C4-2B (cell line): ENCODE measurements around the gene NODAL.

Experiments used
- ZFX ChIP-seq: fragments of 450-650 bp; IDR thresholded peaks from 2 replicates; pipeline ENCODE4 v1.6.1; 2017
- TF ChIP-seq, protein P1 (sequence below): fragments of 450-650 bp; conservative IDR thresholded peaks from 2 replicates; pipeline ENCODE4 v1.5.1; 2017; ENCODE audit warnings: mild to moderate bottlenecking

DNA sequence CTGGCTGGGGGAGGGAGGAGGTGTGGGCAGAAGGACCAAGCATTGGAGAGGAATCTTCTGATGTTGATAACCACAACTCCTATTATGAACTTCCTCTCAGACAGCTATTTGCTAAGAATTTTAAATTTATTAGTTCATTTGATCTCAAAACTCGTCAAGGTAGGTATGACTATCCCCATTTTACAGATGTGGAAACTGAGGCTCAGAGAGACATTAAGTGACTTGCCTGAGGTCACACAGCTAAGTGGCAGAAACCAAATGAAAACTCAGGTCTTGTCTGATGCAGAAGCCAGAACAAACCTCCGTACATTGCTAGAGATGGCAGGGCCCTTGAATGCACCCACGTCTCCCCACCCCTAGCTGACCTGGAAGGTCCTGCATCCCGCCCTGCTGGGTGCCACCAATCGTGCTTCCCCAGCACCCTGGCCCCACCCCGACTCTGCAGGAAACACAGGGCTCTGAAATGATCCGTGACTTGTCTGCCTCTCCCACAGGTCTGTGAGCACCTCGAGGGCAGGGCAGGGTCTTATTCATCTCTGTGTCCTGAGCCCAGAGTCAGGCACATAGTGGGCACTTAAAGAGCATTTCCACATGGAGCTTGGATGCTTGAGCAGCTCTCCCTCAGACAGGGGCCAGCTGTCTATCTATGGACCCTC, 31.4 kb upstream of the NODAL start:
- TF ChIP-seq, protein P1, sequence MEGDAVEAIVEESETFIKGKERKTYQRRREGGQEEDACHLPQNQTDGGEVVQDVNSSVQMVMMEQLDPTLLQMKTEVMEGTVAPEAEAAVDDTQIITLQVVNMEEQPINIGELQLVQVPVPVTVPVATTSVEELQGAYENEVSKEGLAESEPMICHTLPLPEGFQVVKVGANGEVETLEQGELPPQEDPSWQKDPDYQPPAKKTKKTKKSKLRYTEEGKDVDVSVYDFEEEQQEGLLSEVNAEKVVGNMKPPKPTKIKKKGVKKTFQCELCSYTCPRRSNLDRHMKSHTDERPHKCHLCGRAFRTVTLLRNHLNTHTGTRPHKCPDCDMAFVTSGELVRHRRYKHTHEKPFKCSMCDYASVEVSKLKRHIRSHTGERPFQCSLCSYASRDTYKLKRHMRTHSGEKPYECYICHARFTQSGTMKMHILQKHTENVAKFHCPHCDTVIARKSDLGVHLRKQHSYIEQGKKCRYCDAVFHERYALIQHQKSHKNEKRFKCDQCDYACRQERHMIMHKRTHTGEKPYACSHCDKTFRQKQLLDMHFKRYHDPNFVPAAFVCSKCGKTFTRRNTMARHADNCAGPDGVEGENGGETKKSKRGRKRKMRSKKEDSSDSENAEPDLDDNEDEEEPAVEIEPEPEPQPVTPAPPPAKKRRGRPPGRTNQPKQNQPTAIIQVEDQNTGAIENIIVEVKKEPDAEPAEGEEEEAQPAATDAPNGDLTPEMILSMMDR: no peak
- no peak for TF ChIP-seq ZFX
